Umbilical cord (tissue), 2 donors: ENCODE measurements around the gene ROBO4. TPM values are rescaled to one million over a fixed set of nuclear protein-coding genes. Genes with fewer than 3 reads are reported as not detected.

Experiments used
- DNase-seq: peaks from one replicate; pipeline ENCODE4 v3.0.0-alpha.2; 2015; ENCODE audit warnings: low spot score
- total RNA-seq: library from RNA; depleted of rRNA; stranded (reverse); fragments of >200 nt; gene quantifications from one replicate; pipeline ENCODE4 v1.2.3, GENCODE V29; 2014; ENCODE audit warnings: low replicate concordance; ENCODE audit not compliant: insufficient read depth

The ROBO4 gene
- total RNA-seq, 1 donor from 2014 or later: 13.0 TPM

DNA sequence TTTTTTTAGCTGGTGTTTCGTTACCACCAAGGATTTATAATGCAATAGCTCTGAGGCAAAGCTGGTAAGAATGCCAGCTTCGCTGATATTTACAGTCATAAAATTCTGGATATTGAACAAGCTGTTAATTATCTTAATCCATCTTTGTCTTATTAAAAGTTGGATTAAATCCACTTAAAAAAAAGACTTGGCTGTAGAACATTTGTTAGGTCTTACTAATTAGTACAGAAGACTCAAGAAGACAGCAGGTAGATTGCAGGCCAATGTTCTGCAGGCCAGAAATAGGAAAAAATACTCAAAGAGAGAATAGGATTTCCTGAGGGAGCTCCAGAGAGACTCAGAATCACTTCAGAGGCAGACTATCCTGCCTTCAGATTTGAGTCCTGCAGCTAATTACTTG, 7.5 kb downstream of the ROBO4 start:
- DNase-seq: no peak

DNA sequence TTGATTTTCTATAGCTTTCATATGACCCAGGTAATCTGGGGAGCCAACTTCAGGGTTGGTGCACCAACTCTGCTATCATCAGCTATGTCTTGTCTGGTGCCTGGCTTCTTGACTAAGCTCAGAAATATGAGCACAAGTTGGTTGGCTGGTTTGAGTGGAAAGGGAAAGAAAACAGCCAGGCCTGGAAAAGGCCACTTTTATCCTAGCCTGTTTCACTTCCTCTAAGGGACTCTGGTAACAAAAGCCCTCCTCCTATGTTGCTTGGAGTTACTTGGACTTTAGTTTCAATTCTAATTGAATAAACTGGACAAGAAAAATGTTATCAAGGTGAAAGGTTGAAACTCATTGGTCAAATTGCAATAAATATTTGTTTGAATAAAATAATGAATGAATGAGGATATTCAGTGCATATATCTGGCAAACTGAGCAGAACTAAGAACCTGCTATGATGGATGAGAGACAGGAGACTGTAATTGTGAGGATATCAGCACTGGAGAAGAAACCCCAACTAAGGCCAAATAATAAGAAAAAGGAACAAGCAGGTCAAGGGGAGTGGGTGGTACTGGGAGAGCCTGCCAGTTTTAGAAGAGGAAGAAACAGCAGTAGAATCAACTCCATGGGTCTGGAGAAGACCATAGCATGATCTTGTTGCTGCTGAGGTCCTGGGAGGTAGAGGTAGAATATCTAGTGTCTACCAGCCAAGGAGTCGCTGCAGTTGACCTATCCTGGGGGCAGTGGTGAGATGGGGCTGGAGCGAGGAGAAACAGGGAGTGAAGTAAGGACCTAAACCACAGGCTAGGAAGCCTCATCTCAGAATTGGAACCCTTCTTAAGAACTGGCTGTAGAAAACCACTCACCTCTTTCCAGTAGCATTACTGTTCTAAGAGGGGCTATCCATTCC, 8.2 kb downstream of the ROBO4 start:
- DNase-seq: no peak

DNA sequence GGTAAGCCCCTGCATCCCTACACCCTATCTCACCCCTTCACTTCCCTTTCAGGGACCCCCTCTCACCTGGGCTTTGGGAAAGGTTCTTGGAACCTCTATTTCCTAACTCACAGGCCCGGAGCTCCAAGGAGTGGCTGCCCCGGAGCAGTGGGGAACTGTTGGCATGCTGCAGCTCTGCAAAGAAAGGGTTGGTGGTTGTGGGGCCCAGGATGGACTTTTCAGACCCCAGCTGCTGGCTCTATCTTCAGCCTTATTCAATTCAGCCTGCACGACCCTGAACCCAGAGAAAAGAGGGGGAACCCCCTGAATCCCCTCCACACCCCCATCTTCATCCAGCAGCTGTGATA, 10.0 kb downstream of the ROBO4 start:
- no peak for DNase-seq

DNA sequence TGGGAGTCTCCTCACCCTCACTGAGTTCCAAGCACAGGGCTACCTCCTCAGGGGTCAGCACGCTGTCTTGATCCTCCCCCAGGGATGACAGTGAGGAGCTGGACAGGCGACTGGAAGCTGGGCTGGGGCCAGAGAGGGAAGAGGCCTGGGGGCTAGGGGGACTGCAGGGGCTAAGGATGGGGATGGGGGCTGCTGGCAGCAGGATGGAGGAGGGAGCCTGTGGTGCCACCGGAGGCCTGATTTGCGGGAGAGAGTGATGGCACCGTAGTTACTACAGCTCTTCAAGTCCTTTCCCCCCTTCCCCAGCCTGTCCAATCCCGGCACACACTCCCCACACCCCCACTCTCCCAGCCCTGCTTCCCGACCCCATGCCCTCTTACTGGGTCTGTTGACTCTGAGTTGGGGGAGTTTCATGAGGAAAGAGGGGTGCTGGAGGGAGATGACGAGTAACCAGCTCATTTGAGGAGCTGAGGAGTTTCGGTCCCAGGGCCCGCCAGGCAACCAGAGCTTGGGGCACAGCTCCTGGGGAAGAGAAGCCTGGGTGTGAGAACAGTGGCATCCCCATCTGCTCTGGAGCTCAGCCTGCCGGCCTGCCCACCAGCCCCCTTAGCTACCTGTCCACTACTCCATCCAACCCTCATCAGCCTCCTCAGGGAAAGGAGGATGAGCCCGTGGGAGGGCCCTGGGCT, 10.5 kb downstream of the ROBO4 start:
- no peak for DNase-seq

DNA sequence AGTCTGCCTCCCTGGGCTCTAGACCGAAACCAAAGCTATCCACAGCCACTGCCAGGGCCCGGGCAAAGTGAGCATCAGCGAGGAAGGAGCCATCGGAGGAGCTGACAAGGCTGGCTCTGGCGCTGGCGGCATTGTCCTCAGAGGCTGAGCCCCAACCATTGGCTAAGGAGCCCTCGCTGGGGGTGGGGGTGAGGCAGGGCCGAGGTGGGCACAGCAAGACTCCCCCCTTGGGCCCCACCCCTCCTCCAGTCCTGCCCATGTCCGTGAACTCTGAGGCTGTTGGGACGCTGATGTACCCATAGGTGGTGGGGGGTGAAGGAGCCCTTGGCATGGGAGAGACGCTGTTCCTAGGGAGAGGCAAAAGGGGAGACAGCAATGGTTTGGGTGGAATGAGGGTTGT, 11.2 kb downstream of the ROBO4 start:
- no peak for DNase-seq

DNA sequence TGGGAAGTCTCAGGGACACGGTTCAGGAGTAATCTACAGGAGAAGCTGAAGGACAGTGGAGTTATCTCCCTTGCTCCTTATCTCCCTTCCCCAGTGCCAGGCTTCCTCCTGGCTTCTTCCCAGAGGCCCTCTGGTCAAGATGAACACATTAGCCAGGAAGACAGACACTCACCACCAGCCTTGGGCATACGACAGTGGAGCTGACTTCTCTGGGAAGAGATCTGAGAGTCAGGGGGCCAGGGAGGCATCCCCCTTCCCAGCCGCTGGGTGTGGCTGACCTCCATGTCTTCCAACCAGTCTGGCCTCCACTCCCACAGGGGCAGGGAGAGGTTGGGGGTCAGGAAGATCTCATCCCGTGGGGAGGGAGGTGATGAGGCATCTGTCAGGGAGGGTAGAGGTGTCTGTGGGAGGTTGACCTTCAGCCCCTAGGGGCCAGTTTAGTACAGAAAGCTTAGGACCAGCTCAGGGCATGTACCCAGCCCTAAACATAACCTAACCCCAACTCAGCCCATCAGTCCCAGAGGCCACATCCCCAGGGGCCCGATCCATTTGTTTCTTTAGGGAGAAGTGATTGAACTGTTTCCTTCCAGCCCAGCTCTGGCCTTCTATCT, 12.7 kb downstream of the ROBO4 start:
- no peak for DNase-seq

DNA sequence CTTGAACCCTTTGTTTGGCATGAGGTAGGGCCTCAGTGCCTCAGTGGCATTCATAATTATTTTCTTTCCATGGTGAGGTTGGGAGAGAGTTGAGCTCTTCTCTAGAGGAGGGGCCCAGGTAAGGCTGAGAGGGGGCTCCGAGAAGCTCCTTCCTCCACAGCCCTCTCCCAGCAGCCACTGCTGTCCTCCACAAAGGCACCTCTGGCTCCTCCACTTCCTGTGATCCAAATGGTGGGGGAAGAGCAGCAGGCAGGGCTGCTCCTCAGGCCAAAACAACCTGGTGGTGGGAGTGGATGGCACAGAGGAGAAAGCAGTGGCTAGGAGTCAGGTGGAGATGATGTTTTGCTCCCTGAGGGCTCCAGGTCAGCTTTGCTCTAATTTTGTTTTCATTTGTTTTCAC, 13.3 kb downstream of the ROBO4 start:
- DNase-seq: no peak

DNA sequence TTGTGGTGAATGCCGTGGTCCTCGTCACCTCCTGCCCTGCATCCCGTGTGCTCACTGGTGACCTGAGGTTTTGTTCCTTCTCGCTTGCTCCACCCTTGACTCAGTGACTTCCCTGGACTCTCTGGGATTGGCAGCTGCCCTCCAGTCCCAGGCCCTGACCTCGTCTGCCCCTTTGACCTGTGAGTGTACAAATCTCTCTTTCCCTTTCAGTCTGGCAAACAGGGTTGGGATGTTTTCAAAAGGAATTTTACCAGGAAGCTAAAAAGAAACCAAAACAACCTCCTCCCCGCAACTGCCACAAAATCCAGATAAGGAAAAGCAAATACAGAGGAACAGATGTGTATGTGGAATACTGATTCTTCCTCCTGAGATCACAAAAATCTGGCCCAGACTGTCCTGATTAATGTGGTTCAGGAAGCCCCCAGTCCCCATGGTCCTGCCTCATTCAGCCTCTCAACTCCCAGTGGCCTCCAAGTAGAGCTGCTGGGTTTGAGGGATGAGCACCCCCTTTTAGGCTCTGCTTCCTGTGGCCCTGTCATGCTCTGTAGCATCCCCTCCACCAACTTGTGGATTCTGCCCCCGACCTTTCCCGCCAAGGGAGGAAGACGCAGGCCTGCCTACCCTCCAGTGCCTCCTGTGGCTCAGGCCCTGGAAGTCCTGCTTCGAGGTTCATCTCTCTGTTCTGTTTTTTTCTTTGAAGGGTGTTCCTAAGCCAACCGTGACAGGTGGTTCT, 15.2 kb downstream of the ROBO4 start:
- no peak for DNase-seq

DNA sequence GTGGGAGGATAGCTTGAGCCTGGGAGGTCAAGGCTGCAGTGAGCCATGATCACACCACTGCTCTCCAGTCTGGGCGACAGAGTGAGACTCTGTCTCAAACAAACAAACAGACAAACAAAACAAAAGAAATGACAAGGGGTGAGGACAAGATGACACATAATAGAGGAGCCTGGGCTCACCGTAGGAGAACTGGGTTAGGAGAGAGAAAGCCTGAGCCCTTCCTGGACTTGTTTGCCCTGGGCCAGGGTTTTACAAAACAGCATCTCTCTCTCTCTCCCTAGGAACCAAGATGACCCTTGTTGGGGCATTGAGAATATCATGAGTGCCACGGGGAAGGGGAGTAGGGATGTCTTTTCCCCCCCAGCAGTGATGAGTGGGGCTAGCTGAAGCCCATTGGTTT, 16.7 kb downstream of the ROBO4 start:
- DNase-seq: no peak

DNA sequence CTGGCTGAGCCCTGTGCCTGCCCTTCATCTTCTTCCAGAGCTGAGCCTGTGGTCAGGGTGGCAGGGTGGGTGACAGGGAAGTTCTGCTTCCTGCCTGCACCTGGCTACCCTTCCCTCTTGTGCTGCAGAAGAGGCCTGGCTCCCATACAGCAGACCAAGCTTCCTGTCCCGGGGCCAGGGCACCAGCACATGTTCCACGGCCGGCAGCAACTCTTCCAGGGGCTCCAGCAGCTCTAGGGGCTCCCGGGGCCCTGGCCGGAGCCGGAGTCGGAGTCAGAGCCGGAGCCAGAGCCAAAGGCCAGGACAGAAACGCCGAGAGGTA, 17.4 kb downstream of the ROBO4 start:
- no peak for DNase-seq

DNA sequence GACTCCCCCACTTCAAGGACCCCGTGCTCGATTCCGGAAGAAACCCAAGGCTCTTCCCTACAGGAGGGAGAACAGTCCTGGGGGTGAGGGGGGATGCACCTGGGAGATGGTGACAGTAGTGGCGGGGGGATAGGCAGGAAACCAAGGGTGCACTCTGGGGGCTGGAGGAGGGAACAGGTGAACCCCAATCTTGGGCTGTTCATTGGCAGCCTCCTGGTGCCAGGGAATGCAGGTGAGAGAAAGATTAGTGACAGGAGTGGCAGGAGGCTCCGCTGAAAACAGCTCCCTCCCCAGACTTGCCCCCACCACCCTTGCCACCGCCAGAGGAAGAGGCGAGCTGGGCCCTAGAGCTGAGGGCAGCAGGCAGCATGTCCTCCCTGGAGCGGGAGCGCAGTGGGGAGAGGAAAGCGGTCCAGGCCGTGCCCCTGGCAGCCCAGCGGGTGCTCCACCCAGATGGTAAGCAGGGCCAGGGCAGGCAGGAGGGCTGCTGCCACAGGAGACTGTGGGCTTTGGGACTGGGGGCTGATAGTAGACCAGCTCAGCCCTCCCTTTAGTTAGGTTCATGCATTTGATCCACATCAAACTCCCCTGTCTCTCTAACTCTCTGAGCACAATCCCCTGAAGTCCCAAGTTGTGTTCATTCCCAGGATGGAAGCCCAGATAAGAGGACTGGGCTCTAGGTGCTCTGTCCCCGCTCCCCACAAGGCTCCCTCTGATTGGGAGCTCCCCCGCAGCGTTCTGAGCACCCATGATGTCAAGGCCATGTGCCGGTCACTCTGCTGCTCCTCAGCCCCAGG, 18.0 kb downstream of the ROBO4 start:
- DNase-seq: no peak

DNA sequence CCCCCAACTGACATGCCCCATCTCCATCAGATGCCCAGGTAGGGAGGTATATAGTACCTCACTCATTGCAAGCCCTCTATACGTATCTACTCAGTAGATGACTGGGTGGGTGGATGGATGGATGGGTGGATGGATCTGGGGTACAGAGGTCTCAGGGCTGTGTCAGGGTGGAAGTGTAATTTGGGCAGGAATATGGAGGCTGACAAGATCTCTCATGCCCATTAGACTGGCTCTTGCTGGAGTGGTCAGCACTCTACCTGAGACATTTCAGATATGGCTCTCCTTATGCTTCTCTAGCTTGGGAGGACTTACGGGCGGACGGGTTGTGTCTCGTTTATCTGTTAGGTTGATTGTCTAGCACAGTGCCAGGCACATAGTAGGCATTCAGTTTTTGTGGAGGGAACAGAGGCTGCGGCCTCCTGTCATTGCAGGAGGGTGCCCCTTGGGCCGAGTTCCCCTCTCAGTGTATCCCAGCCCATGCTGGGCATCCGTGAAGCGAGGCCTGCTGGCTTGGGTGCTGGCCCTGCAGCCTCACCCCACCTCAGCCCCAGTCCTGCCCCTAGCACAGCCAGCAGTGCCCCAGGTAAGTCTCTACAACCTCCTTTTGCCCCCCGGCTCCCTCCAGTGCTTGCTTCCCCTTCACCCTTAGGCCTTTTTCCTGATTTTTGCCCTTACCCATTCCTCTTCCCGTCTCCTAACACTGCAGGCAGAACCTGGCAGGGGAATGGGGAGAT, 18.7 kb downstream of the ROBO4 start:
- no peak for DNase-seq

DNA sequence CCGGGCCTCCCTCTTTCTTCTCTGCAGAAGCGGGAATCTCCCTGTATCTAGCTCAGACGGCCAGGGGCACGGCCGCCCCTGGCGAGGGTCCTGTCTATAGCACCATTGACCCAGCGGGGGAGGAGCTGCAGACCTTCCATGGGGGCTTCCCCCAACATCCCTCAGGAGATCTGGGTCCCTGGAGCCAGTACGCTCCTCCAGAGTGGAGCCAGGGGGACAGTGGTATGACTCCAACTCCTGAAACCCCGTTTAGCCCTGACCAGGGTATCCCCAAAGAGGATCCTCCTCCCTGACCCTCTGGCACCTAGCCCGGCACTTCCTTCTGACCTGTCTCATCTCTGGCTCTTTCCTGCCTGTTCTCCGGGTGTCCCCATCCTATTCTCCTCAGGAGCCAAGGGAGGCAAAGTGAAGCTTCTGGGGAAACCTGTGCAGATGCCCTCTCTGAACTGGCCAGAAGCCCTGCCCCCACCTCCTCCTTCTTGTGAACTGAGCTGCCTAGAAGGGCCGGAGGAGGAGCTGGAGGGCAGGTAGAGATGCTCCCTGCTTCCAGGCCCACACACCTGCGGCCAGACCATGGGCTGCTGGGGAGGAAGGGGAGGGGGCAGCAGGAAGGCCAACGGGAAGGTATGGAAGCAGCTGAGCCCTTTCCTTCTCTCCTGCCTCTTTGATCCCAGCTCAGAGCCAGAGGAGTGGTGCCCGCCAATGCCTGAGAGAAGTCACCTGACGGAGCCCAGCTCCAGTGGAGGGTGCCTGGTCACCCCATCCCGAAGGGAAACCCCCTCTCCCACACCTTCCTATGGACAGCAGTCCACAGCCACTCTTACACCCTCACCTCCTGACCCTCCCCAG, 19.5 kb downstream of the ROBO4 start:
- DNase-seq: no peak

DNA sequence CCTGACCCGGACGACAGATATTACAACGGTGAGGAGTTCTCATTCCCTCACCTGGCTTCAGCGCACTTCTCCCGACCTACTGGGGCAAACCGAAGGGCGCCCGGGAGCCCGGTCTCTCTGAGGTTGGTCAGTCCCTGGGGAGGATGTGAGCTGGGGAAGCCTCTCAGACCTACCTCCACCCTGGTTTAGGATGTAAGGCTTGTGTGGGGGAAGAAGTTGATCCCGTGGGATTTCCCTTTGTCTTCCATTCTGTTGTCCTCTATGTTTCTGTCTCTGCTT, 20.1 kb downstream of the ROBO4 start:
- DNase-seq: no peak

DNA sequence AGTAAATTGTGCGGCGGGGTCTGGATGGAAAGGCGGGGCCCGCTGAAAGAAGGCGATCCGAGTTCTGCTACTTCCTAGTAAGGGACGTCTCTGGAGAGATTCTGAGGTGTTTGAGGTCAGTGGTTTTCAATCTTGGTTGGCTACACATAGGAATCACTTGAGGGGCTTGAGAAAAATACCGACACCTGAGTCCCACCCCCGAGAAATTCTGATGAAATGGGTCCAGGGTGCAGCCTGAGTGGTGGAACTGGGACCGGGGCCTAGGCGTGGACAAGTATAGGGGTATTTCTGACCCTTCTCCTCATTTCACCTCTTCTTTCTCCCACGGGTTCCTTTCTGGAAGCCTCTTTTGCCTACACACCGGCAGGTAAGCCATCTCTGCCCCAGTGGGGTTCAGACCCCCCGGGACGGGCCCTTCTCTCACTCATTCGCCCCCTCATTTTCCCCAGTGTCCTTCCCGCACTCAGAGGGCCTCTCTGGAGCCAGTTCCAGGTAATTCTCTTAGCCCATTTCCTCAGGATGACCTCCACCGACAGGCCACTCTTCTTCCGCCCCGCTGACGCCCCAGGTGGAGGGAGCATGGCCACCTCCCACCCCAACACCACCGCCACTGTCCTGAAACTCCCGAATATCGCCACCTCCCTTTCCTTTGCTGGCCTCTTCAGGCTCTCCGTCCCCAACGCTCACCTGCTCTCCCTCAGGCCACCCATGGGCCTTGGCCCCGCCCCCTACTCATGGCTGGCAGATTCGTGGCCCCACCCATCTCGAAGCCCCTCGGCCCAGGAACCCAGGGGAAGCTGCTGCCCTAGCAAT, 20.6 kb downstream of the ROBO4 start:
- no peak for DNase-seq

DNA sequence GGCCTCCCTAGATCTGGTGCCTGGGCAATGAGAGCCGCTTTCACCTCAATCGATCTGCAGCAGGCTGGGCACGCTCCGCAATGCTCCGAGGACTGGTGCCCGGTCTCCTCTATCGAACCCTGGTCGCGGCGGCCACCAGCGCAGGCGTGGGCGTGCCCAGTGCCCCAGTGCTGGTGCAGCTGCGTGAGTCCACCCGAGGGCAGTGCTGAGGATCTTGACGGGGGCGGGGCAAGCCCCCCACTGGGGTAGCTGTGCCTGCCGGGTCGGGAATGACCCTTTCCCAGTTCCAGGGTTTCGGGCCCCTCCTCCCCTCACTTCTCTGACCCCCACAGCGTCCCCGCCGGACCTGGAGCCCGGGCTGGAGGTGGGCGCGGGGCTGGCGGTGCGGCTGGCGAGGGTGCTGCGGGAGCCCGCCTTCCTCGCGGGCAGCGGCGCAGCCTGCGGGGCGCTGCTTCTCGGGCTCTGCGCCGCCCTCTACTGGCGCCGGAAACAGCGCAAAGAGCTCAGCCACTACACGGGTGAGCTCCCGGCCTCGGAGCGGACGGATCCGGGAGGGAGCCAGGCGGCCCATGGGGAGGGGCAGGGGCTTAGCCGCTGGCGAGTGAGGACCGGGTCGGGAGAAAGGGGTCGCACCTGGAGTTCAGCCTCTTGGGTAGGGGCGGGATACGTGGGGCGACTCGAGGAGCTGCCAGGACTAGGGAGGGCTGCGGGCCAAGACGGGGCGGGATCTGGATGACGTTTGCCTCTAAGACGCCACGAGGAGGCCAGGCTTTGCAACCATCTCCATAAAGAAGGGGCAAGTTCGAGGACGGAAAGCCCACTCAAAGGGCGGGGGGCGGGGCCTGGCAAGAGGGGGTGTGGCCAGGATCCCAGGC, 21.5 kb downstream of the ROBO4 start:
- peak; percentile 95 for DNase-seq

DNA sequence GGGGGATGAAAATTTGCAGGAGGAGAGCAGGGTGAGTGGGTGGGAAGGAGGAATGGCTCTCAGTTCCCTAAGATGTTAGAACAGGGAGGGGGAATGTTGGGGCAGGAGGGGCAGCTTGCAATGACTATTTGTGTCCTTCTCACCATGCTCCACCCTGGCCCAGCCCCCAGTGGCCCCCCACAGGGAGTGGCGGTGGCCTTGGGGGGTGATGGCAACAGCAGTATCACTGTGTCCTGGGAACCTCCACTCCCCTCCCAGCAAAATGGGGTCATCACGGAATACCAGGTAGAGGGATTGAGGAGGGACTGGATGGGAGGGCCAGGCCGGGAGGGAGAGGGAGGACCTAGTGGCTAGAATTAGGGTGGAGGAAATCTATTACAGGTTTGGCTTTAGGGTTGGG, 22.3 kb downstream of the ROBO4 start:
- DNase-seq: no peak

DNA sequence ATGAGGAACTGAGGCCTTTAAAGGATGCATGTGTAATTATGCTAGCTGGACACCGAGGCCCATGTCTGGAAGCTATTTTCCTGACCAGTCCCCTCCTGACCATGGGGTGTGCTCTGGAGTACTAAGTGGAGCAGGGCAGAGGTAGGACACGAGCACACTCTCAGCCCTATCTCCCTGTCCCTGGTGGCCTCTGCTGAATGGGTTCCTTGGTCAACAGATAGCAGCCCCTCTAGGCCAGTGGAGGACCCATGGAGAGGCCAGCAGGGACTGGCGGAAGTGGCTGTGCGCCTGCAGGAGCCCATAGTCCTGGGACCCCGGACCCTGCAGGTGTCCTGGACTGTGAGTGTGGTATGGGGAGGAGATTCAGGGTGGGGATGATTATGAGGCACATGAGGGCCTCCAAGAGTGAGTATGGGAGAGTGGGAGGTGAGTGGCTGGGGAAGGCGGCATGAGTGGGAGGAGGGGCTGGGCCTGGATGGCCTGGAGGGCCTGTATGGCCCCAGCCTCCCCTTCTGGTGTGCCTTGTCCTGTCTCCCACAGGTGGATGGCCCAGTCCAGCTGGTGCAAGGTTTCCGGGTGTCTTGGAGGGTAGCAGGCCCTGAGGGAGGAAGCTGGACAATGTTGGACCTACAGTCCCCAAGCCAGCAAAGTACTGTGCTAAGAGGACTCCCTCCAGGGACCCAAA, 23.0 kb downstream of the ROBO4 start:
- no peak for DNase-seq
